SK-N-SH (cell line): ENCODE results near the gene NFX1. TPM values are rescaled to one million over a fixed set of nuclear protein-coding genes. Genes with fewer than 3 reads are reported as not detected.

ENCODE experiments used
- CTCF ChIA-PET: fragments of 300-600, 350-600 bp; formaldehyde crosslinking; extraction: SDS; loops from one replicate; lab custom pipeline; 2021; lab: Yijun Ruan, JAX
- POLR2A ChIA-PET: fragments of 350-600 bp; sonication (Branson Sonifier 250); formaldehyde crosslinking; extraction: SDS; loops from one replicate; lab custom pipeline; 2020; ENCODE audit warnings: antibody characterized with exemption, inconsistent platforms; lab: Yijun Ruan, JAX
- DNase-seq: peaks from one replicate; pipeline ENCODE4 v3.0.0; 2012
- H2AFZ ChIP-seq: fragments of 200-600 bp; sonication (generic); 2 replicates; pipeline ENCODE4 v1.8.1; 2016; ENCODE audit warnings: antibody characterized with exemption, mild to moderate bottlenecking, low read depth
- H3F3A ChIP-seq: fragments of 200-600 bp; sonication (generic); replicated peaks from 2 replicates; pipeline ENCODE3; 2016; ENCODE audit warnings: antibody characterized with exemption, mild to moderate bottlenecking; ENCODE audit not compliant: insufficient read depth
- H3K27ac ChIP-seq, 2 experiments: fragments of 200-500 bp in 1 of 2; fragments of 200-600 bp in 1 of 2; sonication (Bioruptor generic) in 1 of 2; sonication (generic), shearing (Covaris generic) in 1 of 2; 2 replicates each; pipeline versions ENCODE4 v1.5.1 to v1.6.1; 2014 to 2016; ENCODE audit warnings: low read depth in 2 of 2, inconsistent platforms in 1 of 2, low read length in 1 of 2, mild to moderate bottlenecking in 1 of 2, mixed read lengths in 1 of 2
- H3K27me3 ChIP-seq: fragments of 200-600 bp; sonication (generic), shearing (Covaris generic); 2 replicates; pipeline ENCODE4 v1.6.1; 2016; ENCODE audit warnings: mixed run types; ENCODE audit not compliant: insufficient read depth
- H3K36me3 ChIP-seq, 2 experiments: fragments of 200-500 bp in 1 of 2; fragments of 200-600 bp in 1 of 2; sonication (Bioruptor generic) in 1 of 2; sonication (generic) in 1 of 2; replicated peaks in 1 of 2; 2 replicates each; pipeline versions ENCODE3 to v1.5.1; 2014 to 2016; ENCODE audit warnings: low read length in 1 of 2, mild to moderate bottlenecking in 1 of 2; ENCODE audit not compliant: insufficient read depth in 2 of 2, control insufficient read depth in 1 of 2
- H3K4me1 ChIP-seq, 2 experiments: fragments of 200-500 bp in 1 of 2; fragments of 200-600 bp in 1 of 2; sonication (Bioruptor generic) in 1 of 2; sonication (generic), shearing (Covaris generic) in 1 of 2; 2 replicates each; pipeline versions ENCODE4 v1.5.1 to v1.6.1; 2014 to 2016; ENCODE audit warnings: low read depth in 1 of 2, low read length in 1 of 2, mixed run types in 1 of 2; ENCODE audit not compliant: insufficient read depth in 2 of 2, control insufficient read depth in 1 of 2
- H3K4me2 ChIP-seq: fragments of 200-600 bp; sonication (generic), shearing (Covaris generic); 2 replicates; pipeline ENCODE4 v1.6.1; 2017; ENCODE audit warnings: mixed run types
- H3K4me3 ChIP-seq, 2 experiments: fragments of 200-500 bp in 1 of 2; fragments of 200-600 bp in 1 of 2; sonication (Bioruptor generic) in 1 of 2; sonication (generic), shearing (Covaris generic) in 1 of 2; 2 replicates each; pipeline versions ENCODE4 v1.5.1 to v1.8.1; 2014 to 2016; ENCODE audit warnings: low read depth in 2 of 2, inconsistent platforms in 1 of 2, low read length in 1 of 2, mild to moderate bottlenecking in 1 of 2, mixed read lengths in 1 of 2, moderate library complexity in 1 of 2
- H3K79me2 ChIP-seq: fragments of 200-600 bp; sonication (generic); 2 replicates; pipeline ENCODE4 v1.8.1; 2017; ENCODE audit warnings: mild to moderate bottlenecking; ENCODE audit not compliant: insufficient read depth
- H3K9ac ChIP-seq: fragments of 200-600 bp; sonication (generic); 2 replicates; pipeline ENCODE4 v1.6.1; 2017; ENCODE audit warnings: mixed run types
- H3K9me2 ChIP-seq: fragments of 200-600 bp; sonication (generic); 2 replicates; pipeline ENCODE4 v1.6.1; 2017; ENCODE audit warnings: mixed run types
- H3K9me3 ChIP-seq: fragments of 200-600 bp; sonication (generic); 2 replicates; pipeline ENCODE4 v1.6.1; 2017; ENCODE audit warnings: mixed run types, mild to moderate bottlenecking, moderate library complexity
- H4K20me1 ChIP-seq: fragments of 200-600 bp; sonication (generic); 2 replicates; pipeline ENCODE4 v1.6.1; 2017; ENCODE audit warnings: mild to moderate bottlenecking, mixed run types; ENCODE audit not compliant: insufficient read depth
- EP300 ChIP-seq, 2 experiments: IDR thresholded peaks; 2 replicates each; pipeline versions ENCODE4 v1.4.0 to v1.6.1; 2012; ENCODE audit warnings: borderline replicate concordance in 1 of 2, low read depth in 1 of 2, low read length in 1 of 2
- EZH2phosphoT487 ChIP-seq: fragments of 200-600 bp; sonication (generic); IDR thresholded peaks from 2 replicates; pipeline ENCODE4 v1.6.1; 2017; ENCODE audit warnings: low read depth, mixed run types, mild to moderate bottlenecking, antibody characterized with exemption, moderate library complexity, borderline replicate concordance
- FOSL2 ChIP-seq: IDR thresholded peaks from 2 replicates; pipeline ENCODE4 v1.4.0; 2012; ENCODE audit warnings: low read depth, mild to moderate bottlenecking, moderate library complexity, borderline replicate concordance
- FOXJ3 ChIP-seq: sonication (generic); formaldehyde crosslinking; IDR thresholded peaks from 2 replicates; pipeline ENCODE4 v1.5.1; 2020; ENCODE audit warnings: mild to moderate bottlenecking, missing genetic modification reagents
- GATA2 ChIP-seq: sonication (generic); formaldehyde crosslinking; IDR thresholded peaks from 2 replicates; pipeline ENCODE4 v1.5.0; 2020; ENCODE audit warnings: mild to moderate bottlenecking, missing genetic modification reagents
- MEF2A ChIP-seq: IDR thresholded peaks from 2 replicates; pipeline ENCODE4 v1.4.0; 2012; ENCODE audit warnings: low read depth, borderline replicate concordance
- MXI1 ChIP-seq: IDR thresholded peaks from 2 replicates; pipeline ENCODE4 v1.6.1; 2012; ENCODE audit warnings: mild to moderate bottlenecking, low read depth, low read length, improper control_type of control experiment
- NFIC ChIP-seq: IDR thresholded peaks from 2 replicates; pipeline ENCODE4 v1.4.0; 2012; ENCODE audit warnings: borderline replicate concordance
- POLR2AphosphoS5 ChIP-seq: IDR thresholded peaks from 2 replicates; pipeline ENCODE4 v1.6.1; 2012; ENCODE audit warnings: low read depth, low read length
- RAD21 ChIP-seq: IDR thresholded peaks from 2 replicates; pipeline ENCODE4 v1.6.1; 2012; ENCODE audit warnings: mild to moderate bottlenecking, low read length
- RCOR1 ChIP-seq: fragments of 150-350 bp; IDR thresholded peaks from 2 replicates; pipeline ENCODE4 v1.6.1; 2017; ENCODE audit warnings: antibody characterized with exemption, low read length
- RXRA ChIP-seq: IDR thresholded peaks from 2 replicates; pipeline ENCODE4 v1.4.0; 2012; ENCODE audit warnings: low read depth, mild to moderate bottlenecking, borderline replicate concordance
- SIN3A ChIP-seq: IDR thresholded peaks from 2 replicates; pipeline ENCODE4 v1.6.1; 2012; ENCODE audit warnings: low read depth, mild to moderate bottlenecking, low read length, moderate library complexity, borderline replicate concordance
- TCF12 ChIP-seq: IDR thresholded peaks from 2 replicates; pipeline ENCODE4 v1.4.0; 2012
- TEAD4 ChIP-seq: IDR thresholded peaks from 2 replicates; pipeline ENCODE4 v1.4.0; 2012; ENCODE audit warnings: mild to moderate bottlenecking, borderline replicate concordance; ENCODE audit not compliant: insufficient read depth
- YY1 ChIP-seq: IDR thresholded peaks from 2 replicates; pipeline ENCODE4 v1.4.0; 2012; ENCODE audit warnings: low read depth, mild to moderate bottlenecking
- WGBS: methylation state at CpG from one replicate; pipeline ENCODE4 v1.1.6; 2017; ENCODE audit warnings: low lambda C conversion rate; 5-methylcytosine and 5-hydroxymethylcytosine counted together
- polyA plus RNA-seq, 3 experiments: library from polyadenylated mRNA; depleted of rRNA; stranded (reverse); fragments of >200 nt; gene quantifications; 2 replicates each; pipeline ENCODE4 v1.2.3, GENCODE V29; 2012
- TF ChIP-seq, protein P1 (sequence below): fragments of 200-600 bp; sonication (generic); IDR thresholded peaks from 2 replicates; pipeline ENCODE4 v1.6.1; 2017; ENCODE audit warnings: antibody characterized with exemption, mild to moderate bottlenecking, moderate library complexity
- TF ChIP-seq, protein P2 (sequence below): fragments of 150-350 bp; IDR thresholded peaks from 2 replicates; pipeline ENCODE4 v1.6.1; 2016; ENCODE audit warnings: mild to moderate bottlenecking, low read depth, low read length
- TF ChIP-seq, protein P3 (sequence below): IDR thresholded peaks from 2 replicates; pipeline ENCODE4 v1.6.1; 2012; ENCODE audit warnings: mild to moderate bottlenecking, low read depth, low read length, moderate library complexity
- TF ChIP-seq, protein P4 (sequence below): IDR thresholded peaks from 2 replicates; pipeline ENCODE4 v1.4.0; 2012; ENCODE audit warnings: low read depth

The NFX1 gene
- polyA plus RNA-seq, 1 of the 3 experiments (the other 2 are of a cell fraction), result 19.6 TPM

DNA sequence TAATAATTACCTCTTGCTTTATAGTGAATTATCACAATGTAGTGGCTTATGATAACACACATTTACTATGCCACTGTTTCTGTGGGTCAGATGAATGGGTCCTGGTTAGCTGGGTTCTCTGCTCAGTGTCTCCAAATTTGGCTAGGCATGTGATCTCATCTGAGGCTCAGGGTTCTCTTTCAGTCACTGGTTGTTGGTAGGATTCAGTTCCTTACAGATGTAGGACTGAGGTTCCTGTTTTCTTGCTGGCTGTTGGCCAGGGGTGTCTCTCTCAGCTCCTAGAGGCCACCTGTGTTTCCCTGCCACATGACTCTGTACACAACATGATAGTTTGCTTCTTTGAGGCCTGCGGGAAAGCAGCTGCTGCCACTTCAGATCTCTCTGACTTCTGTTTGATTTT is 7.1 kb downstream of the NFX1 start:
- Histone ChIP-seq H3K9ac (no peak overlapping the region), H3K79me2 (peaks cover 95% of the 10 kb centered on the region), H3K4me3 (no peak overlapping the region), H3K9me3 (no peaks in the 10 kb centered on the region), H2AFZ (no peak overlapping the region), H3F3A (no peaks in the 10 kb centered on the region), H3K4me2 (no peak overlapping the region), H3K9me2 (no peaks in the 10 kb centered on the region), H4K20me1 (no peaks in the 10 kb centered on the region), H3K27ac (no peak overlapping the region), H3K27me3 (no peaks in the 10 kb centered on the region), H3K36me3 (peaks cover 77 to 86% of the 10 kb centered on the region in 2 experiments), H3K4me1 (peaks cover 4% of the 10 kb centered on the region in 2 experiments; a peak in 3 of 4 replicates)
- CTCF ChIA-PET, result no interaction called here
- WGBS, result 93% methylated on average over 1 of the region's 1 CpG
- TF ChIP-seq, protein P1, sequence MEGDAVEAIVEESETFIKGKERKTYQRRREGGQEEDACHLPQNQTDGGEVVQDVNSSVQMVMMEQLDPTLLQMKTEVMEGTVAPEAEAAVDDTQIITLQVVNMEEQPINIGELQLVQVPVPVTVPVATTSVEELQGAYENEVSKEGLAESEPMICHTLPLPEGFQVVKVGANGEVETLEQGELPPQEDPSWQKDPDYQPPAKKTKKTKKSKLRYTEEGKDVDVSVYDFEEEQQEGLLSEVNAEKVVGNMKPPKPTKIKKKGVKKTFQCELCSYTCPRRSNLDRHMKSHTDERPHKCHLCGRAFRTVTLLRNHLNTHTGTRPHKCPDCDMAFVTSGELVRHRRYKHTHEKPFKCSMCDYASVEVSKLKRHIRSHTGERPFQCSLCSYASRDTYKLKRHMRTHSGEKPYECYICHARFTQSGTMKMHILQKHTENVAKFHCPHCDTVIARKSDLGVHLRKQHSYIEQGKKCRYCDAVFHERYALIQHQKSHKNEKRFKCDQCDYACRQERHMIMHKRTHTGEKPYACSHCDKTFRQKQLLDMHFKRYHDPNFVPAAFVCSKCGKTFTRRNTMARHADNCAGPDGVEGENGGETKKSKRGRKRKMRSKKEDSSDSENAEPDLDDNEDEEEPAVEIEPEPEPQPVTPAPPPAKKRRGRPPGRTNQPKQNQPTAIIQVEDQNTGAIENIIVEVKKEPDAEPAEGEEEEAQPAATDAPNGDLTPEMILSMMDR, result no peak
- TF ChIP-seq GATA2 (no peak), EP300 (IDR thresholded peaks at IDR 0.05; ENCODE audit: borderline replicate concordance in 1 of 2, low read depth in 1 of 2, low read length in 1 of 2) (no peak), RCOR1 (no peak), SIN3A (no peak), POLR2AphosphoS5 (no peak), NFIC (no peak), FOXJ3 (no peak)
- TF ChIP-seq, protein P2, sequence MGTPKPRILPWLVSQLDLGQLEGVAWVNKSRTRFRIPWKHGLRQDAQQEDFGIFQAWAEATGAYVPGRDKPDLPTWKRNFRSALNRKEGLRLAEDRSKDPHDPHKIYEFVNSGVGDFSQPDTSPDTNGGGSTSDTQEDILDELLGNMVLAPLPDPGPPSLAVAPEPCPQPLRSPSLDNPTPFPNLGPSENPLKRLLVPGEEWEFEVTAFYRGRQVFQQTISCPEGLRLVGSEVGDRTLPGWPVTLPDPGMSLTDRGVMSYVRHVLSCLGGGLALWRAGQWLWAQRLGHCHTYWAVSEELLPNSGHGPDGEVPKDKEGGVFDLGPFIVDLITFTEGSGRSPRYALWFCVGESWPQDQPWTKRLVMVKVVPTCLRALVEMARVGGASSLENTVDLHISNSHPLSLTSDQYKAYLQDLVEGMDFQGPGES, result no peak
- DNase-seq, result no peak
- POLR2A ChIA-PET, result no interaction called here

DNA sequence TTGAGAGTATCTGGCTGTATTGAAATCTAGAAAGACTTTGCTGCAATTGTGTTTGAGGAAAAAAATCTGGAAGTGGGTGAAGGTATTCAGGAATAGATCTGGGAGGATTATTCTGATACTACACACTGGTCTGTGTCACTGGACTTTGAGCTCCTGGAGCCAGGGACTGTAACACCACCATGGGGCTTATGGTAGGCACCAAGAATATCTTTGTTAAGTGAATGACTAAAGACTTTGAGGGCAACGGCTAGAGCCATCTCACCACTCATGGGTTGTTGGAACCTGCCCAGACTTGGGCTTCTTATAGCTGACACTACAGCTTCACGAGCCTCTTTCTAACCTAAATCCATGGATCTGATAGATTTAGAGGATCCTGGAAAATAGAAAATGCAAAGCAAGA is 10.2 kb downstream of the NFX1 start:
- ChIA-PET CTCF (interaction anchor here (1.7 kb wide), 1 partner anchor 13 kb away, joined by 7 read pairs; no protein-coding TSS in a partner anchor), POLR2A (no interaction called here)
- Histone ChIP-seq H3K9ac (no peak overlapping the region), H3F3A (no peaks in the 10 kb centered on the region), H3K4me2 (no peak overlapping the region), H3K4me1 (peaks cover 4% of the 10 kb centered on the region in 2 experiments; a peak in 3 of 4 replicates), H3K27me3 (no peaks in the 10 kb centered on the region), H3K36me3 (peaks cover 73 to 86% of the 10 kb centered on the region in 2 experiments), H4K20me1 (no peaks in the 10 kb centered on the region), H3K4me3 (no peak overlapping the region), H3K9me3 (no peaks in the 10 kb centered on the region), H2AFZ (no peak overlapping the region), H3K27ac (no peak overlapping the region), H3K9me2 (no peaks in the 10 kb centered on the region), H3K79me2 (peaks cover 74% of the 10 kb centered on the region)
- 81% methylated on average over 2 of the region's 2 CpGs for WGBS
- no peak for DNase-seq
- TF ChIP-seq RXRA (no peak), RAD21 (no peak), TCF12 (no peak), TEAD4 (no peak), EP300 (IDR thresholded peaks at IDR 0.05; ENCODE audit: borderline replicate concordance in 1 of 2, low read depth in 1 of 2, low read length in 1 of 2) (no peak), FOSL2 (no peak), EZH2phosphoT487 (no peak), MEF2A (no peak), FOXJ3 (no peak), MXI1 (no peak), YY1 (no peak), SIN3A (no peak)
- TF ChIP-seq, protein P3, sequence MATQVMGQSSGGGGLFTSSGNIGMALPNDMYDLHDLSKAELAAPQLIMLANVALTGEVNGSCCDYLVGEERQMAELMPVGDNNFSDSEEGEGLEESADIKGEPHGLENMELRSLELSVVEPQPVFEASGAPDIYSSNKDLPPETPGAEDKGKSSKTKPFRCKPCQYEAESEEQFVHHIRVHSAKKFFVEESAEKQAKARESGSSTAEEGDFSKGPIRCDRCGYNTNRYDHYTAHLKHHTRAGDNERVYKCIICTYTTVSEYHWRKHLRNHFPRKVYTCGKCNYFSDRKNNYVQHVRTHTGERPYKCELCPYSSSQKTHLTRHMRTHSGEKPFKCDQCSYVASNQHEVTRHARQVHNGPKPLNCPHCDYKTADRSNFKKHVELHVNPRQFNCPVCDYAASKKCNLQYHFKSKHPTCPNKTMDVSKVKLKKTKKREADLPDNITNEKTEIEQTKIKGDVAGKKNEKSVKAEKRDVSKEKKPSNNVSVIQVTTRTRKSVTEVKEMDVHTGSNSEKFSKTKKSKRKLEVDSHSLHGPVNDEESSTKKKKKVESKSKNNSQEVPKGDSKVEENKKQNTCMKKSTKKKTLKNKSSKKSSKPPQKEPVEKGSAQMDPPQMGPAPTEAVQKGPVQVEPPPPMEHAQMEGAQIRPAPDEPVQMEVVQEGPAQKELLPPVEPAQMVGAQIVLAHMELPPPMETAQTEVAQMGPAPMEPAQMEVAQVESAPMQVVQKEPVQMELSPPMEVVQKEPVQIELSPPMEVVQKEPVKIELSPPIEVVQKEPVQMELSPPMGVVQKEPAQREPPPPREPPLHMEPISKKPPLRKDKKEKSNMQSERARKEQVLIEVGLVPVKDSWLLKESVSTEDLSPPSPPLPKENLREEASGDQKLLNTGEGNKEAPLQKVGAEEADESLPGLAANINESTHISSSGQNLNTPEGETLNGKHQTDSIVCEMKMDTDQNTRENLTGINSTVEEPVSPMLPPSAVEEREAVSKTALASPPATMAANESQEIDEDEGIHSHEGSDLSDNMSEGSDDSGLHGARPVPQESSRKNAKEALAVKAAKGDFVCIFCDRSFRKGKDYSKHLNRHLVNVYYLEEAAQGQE, result no peak
- TF ChIP-seq, protein P4, sequence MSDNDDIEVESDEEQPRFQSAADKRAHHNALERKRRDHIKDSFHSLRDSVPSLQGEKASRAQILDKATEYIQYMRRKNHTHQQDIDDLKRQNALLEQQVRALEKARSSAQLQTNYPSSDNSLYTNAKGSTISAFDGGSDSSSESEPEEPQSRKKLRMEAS, result no peak
